ENCODE results near the gene CDC42EP1.

The CDC42EP1 gene

GRCh38 chr22:37560608-37561211, 430 bp downstream of the CDC42EP1 start:
- DNase-seq (ENCODE audit: low spot score) = no peak

GRCh38 chr22:37561212-37562048, 1.1 kb downstream of the CDC42EP1 start:
- peak; percentile 87 for DNase-seq (ENCODE audit: low spot score)

- no peak for DNase-seq (ENCODE audit: low spot score)
Observed at GRCh38 chr22:37562049-37562875, 2.0 kb downstream of the CDC42EP1 start.

- DNase-seq (ENCODE audit: low spot score) = no peak
Observed at GRCh38 chr22:37563153-37564081, 3.1 kb downstream of the CDC42EP1 start.

GRCh38 chr22:37564111-37564711, 3.9 kb downstream of the CDC42EP1 start:
- no peak for DNase-seq (ENCODE audit: low spot score)

GRCh38 chr22:37565830-37566229, 5.5 kb downstream of the CDC42EP1 start:
- no peak for DNase-seq (ENCODE audit: low spot score)

- no peak for DNase-seq (ENCODE audit: low spot score)
Observed at GRCh38 chr22:37566329-37566837, 6.1 kb downstream of the CDC42EP1 start.

GRCh38 chr22:37566903-37567798, 6.9 kb downstream of the CDC42EP1 start:
- peak; percentile 46 for DNase-seq (ENCODE audit: low spot score)

- no peak for DNase-seq (ENCODE audit: low spot score)
Observed at GRCh38 chr22:37568012-37568411, 7.7 kb downstream of the CDC42EP1 start.

- no peak for DNase-seq (ENCODE audit: low spot score)
Observed at GRCh38 chr22:37568448-37569008, 8.2 kb downstream of the CDC42EP1 start.

- DNase-seq (ENCODE audit: low spot score) = peak; percentile 78
Observed at GRCh38 chr22:37569009-37569920, 9.0 kb downstream of the CDC42EP1 start.

GRCh38 chr22:37569921-37570660, 9.8 kb downstream of the CDC42EP1 start:
- peak; percentile 55 for DNase-seq (ENCODE audit: low spot score)

GRCh38 chr22:37570661-37570976, 10.3 kb downstream of the CDC42EP1 start:
- no peak for DNase-seq (ENCODE audit: low spot score)

- DNase-seq (ENCODE audit: low spot score) = no peak
Observed at GRCh38 chr22:37571258-37571991, 11.1 kb downstream of the CDC42EP1 start.

GRCh38 chr22:37571992-37572373, 11.7 kb downstream of the CDC42EP1 start:
- DNase-seq (ENCODE audit: low spot score) = no peak

- DNase-seq (ENCODE audit: low spot score) = no peak
Observed at GRCh38 chr22:37575490-37576003, 15.3 kb downstream of the CDC42EP1 start.

GRCh38 chr22:37578002-37578401, 17.7 kb downstream of the CDC42EP1 start:
- DNase-seq (ENCODE audit: low spot score) = no peak

Data from LoVo (cell line).